Astrocyte (in vitro differentiated cells and primary cell): Measurements from ENCODE around the gene ERBIN. TPM values are rescaled to one million over a fixed set of nuclear protein-coding genes. Genes with fewer than 3 reads are reported as not detected.
A peak's percentile ranks its signal among the peaks of the same experiment; 100 is the strongest.

Experiments
- DNase-seq: peaks from one replicate; pipeline ENCODE4 v3.0.0-alpha.2; 2010; ENCODE audit warnings: low read depth
- FAIRE-seq: peaks from 2 replicates; lab custom pipeline; 2011; peaks lifted over from hg19 to GRCh38; lab: Jason Lieb, UNC
- H2AFZ ChIP-seq: 2 replicates; pipeline ENCODE4 v1.6.0; 2012; ENCODE audit warnings: low read depth, low read length, inconsistent platforms
- H3K27ac ChIP-seq: 2 replicates; pipeline ENCODE4 v1.5.1; 2011; ENCODE audit warnings: low read depth, low read length, inconsistent platforms
- H3K27me3 ChIP-seq: 2 replicates; pipeline ENCODE4 v1.6.0; 2011; ENCODE audit warnings: low read length, inconsistent platforms; ENCODE audit not compliant: insufficient read depth
- H3K36me3 ChIP-seq: 2 replicates; pipeline ENCODE4 v1.5.1; 2011; ENCODE audit warnings: low read length, inconsistent platforms; ENCODE audit not compliant: insufficient read depth
- H3K4me1 ChIP-seq: 2 replicates; pipeline ENCODE4 v1.5.1; 2011; ENCODE audit warnings: low read length, inconsistent platforms; ENCODE audit not compliant: insufficient read depth
- H3K4me2 ChIP-seq: 2 replicates; pipeline ENCODE4 v1.6.0; 2012; ENCODE audit warnings: low read length, inconsistent platforms
- H3K4me3 ChIP-seq: 2 replicates; pipeline ENCODE4 v1.5.1; 2011; ENCODE audit warnings: low read depth, mild to moderate bottlenecking, low read length, inconsistent platforms; ENCODE audit not compliant: insufficient read depth
- H3K79me2 ChIP-seq: 2 replicates; pipeline ENCODE4 v1.6.0; 2012; ENCODE audit warnings: mild to moderate bottlenecking, low read length, inconsistent platforms; ENCODE audit not compliant: insufficient read depth
- H3K9ac ChIP-seq: 2 replicates; pipeline ENCODE4 v1.6.0; 2012; ENCODE audit warnings: mild to moderate bottlenecking, low read length, inconsistent platforms
- H3K9me3 ChIP-seq: 2 replicates; pipeline ENCODE4 v1.5.1; 2012; ENCODE audit warnings: low read depth, mild to moderate bottlenecking, low read length, inconsistent platforms; ENCODE audit not compliant: insufficient read depth
- H4K20me1 ChIP-seq: 2 replicates; pipeline ENCODE4 v1.6.0; 2012; ENCODE audit warnings: low read length, inconsistent platforms; ENCODE audit not compliant: insufficient read depth
- H3K27ac Mint-ChIP-seq: one replicate; pipeline ENCODE4 v1.8.0; 2021; ENCODE audit warnings: mild to moderate bottlenecking, mixed read lengths; ENCODE audit not compliant: unreplicated experiment
- H3K27me3 Mint-ChIP-seq: one replicate; pipeline ENCODE4 v1.8.0; 2021; ENCODE audit warnings: low read depth, mixed read lengths; ENCODE audit not compliant: unreplicated experiment
- H3K36me3 Mint-ChIP-seq: one replicate; pipeline ENCODE4 v1.8.0; 2021; ENCODE audit warnings: low read depth, mixed read lengths; ENCODE audit not compliant: unreplicated experiment
- H3K4me1 Mint-ChIP-seq: one replicate; pipeline ENCODE4 v1.8.0; 2021; ENCODE audit warnings: low read depth, mixed read lengths; ENCODE audit not compliant: unreplicated experiment
- H3K4me3 Mint-ChIP-seq: one replicate; pipeline ENCODE4 v1.8.0; 2021; ENCODE audit warnings: mild to moderate bottlenecking, moderate library complexity, mixed read lengths; ENCODE audit not compliant: unreplicated experiment
- H3K9me3 Mint-ChIP-seq: one replicate; pipeline ENCODE4 v1.8.0; 2021; ENCODE audit warnings: mild to moderate bottlenecking, mixed read lengths; ENCODE audit not compliant: unreplicated experiment
- CTCF ChIP-seq: IDR thresholded peaks from 2 replicates; pipeline ENCODE4 v1.5.1; 2011; ENCODE audit warnings: low read depth, mild to moderate bottlenecking, inconsistent platforms, low read length, moderate library complexity; ENCODE audit not compliant: insufficient read depth
- EZH2 ChIP-seq: IDR thresholded peaks from 2 replicates; pipeline ENCODE4 v1.6.1; 2012; ENCODE audit warnings: mild to moderate bottlenecking, low read length, inconsistent platforms; ENCODE audit not compliant: insufficient read depth
- total RNA-seq: library from RNA; stranded (reverse); gene quantifications from 2 replicates; pipeline ENCODE4 v1.2.1, GENCODE V29; 2021

ERBIN gene
- total RNA-seq, 1 donor from 2014 or later: 83.4 TPM

- Histone ChIP-seq H3K4me2 (peak overlapping the region; percentile 15), H2AFZ (no peak overlapping the region)
These were observed 19.2 kb upstream of the ERBIN start for GRCh38 chr5:65907135-65907534.

GRCh38 chr5:65910711-65911110 lies 15.7 kb upstream of the ERBIN start:
- FAIRE-seq (no peak), DNase-seq (no peak)
- Histone ChIP-seq H3K27me3 (no peaks in the 10 kb centered on the region), H3K79me2 (no peaks in the 10 kb centered on the region), H3K9me3 (no peaks in the 10 kb centered on the region), H3K4me3 (no peak overlapping the region), H3K4me2 (no peak overlapping the region), H4K20me1 (no peaks in the 10 kb centered on the region), H3K27ac (no peak overlapping the region), H3K36me3 (no peaks in the 10 kb centered on the region), H3K4me1 (no peaks in the 10 kb centered on the region), H2AFZ (no peak overlapping the region), H3K9ac (no peak overlapping the region)
- H3K9me3 Mint-ChIP-seq: no peaks in the 10 kb centered on the region
- TF ChIP-seq CTCF (no peak), EZH2 (no peak)
- H3K4me1 Mint-ChIP-seq: peaks cover 3% of the 10 kb centered on the region
- no peaks in the 10 kb centered on the region for H3K27me3 Mint-ChIP-seq
- no peaks in the 10 kb centered on the region for H3K36me3 Mint-ChIP-seq
- H3K27ac Mint-ChIP-seq: no peak overlapping the region
- no peak overlapping the region for H3K4me3 Mint-ChIP-seq

More at GRCh38 chr5:65907135-65907534, 19.2 kb upstream of the ERBIN start:
- Histone ChIP-seq H3K4me1 (no peaks in the 10 kb centered on the region), H4K20me1 (no peaks in the 10 kb centered on the region), H3K27me3 (no peaks in the 10 kb centered on the region), H3K9ac (no peak overlapping the region), H3K36me3 (no peaks in the 10 kb centered on the region), H3K9me3 (no peaks in the 10 kb centered on the region), H3K79me2 (no peaks in the 10 kb centered on the region), H3K4me3 (no peak overlapping the region), H3K27ac (no peak overlapping the region)
- H3K36me3 Mint-ChIP-seq: no peaks in the 10 kb centered on the region
- no peak overlapping the region for H3K27ac Mint-ChIP-seq
- TF ChIP-seq EZH2 (no peak), CTCF (no peak)
- H3K9me3 Mint-ChIP-seq: no peaks in the 10 kb centered on the region
- H3K4me3 Mint-ChIP-seq: no peak overlapping the region
- H3K27me3 Mint-ChIP-seq: no peaks in the 10 kb centered on the region
- no peak for FAIRE-seq
- H3K4me1 Mint-ChIP-seq: no peaks in the 10 kb centered on the region
- DNase-seq: peak; percentile 67

GRCh38 chr5:65912311-65912710 lies 14.1 kb upstream of the ERBIN start:
- Mint-ChIP-seq H3K27me3 (no peaks in the 10 kb centered on the region), H3K36me3 (no peaks in the 10 kb centered on the region), H3K4me1 (peaks cover 3% of the 10 kb centered on the region), H3K27ac (no peak overlapping the region), H3K4me3 (no peak overlapping the region), H3K9me3 (no peaks in the 10 kb centered on the region)
- H3K9ac ChIP-seq: no peak overlapping the region
- no peak overlapping the region for H3K4me2 ChIP-seq
- H3K27ac ChIP-seq: no peak overlapping the region
- no peak overlapping the region for H2AFZ ChIP-seq
- H4K20me1 ChIP-seq: no peaks in the 10 kb centered on the region
- H3K9me3 ChIP-seq: no peaks in the 10 kb centered on the region
- TF ChIP-seq CTCF (no peak), EZH2 (no peak)
- H3K4me3 ChIP-seq: no peak overlapping the region
- DNase-seq (no peak), FAIRE-seq (no peak)
- H3K36me3 ChIP-seq: no peaks in the 10 kb centered on the region
- no peaks in the 10 kb centered on the region for H3K27me3 ChIP-seq
- H3K79me2 ChIP-seq: no peaks in the 10 kb centered on the region
- H3K4me1 ChIP-seq: no peaks in the 10 kb centered on the region
